MCF 10A (cell line): ENCODE measurements around the gene CECR2. TPM values are rescaled to one million over a fixed set of nuclear protein-coding genes. Genes with fewer than 3 reads are reported as not detected.

Experiments
- BruUV-seq: library from RNA; stranded (reverse); fragments of 400-500 nt; replicated peaks from 2 replicates; lab custom pipeline; 2021; lab: Mats Ljungman, UMichigan
- CTCF ChIA-PET: fragments of 300-600 bp; sonication (Branson Sonifier 250); formaldehyde crosslinking; extraction: SDS; loops from one replicate; lab custom pipeline; 2021; ENCODE audit warnings: antibody characterized with exemption, inconsistent platforms; lab: Yijun Ruan, JAX
- POLR2A ChIA-PET: fragments of 300-600, 350-650 bp; sonication (Branson Sonifier 250); formaldehyde crosslinking; extraction: SDS; loops from one replicate; lab custom pipeline; 2020; ENCODE audit warnings: antibody characterized with exemption, inconsistent platforms; lab: Yijun Ruan, JAX
- DNase-seq: peaks from one replicate; pipeline ENCODE4 v3.0.0-alpha.2; 2018; ENCODE audit not compliant: unreplicated experiment
- H3K27ac Mint-ChIP-seq: one replicate; pipeline ENCODE4 v1.8.0; 2022; ENCODE audit warnings: mild to moderate bottlenecking, low read depth, mixed read lengths; ENCODE audit not compliant: unreplicated experiment
- H3K27me3 Mint-ChIP-seq: one replicate; pipeline ENCODE4 v1.8.0; 2022; ENCODE audit warnings: mixed read lengths; ENCODE audit not compliant: insufficient read depth, unreplicated experiment
- H3K36me3 Mint-ChIP-seq: one replicate; pipeline ENCODE4 v1.8.0; 2022; ENCODE audit warnings: mild to moderate bottlenecking, moderate library complexity, mixed read lengths; ENCODE audit not compliant: insufficient read depth, unreplicated experiment
- H3K4me1 Mint-ChIP-seq: one replicate; pipeline ENCODE4 v1.8.0; 2022; ENCODE audit warnings: mixed read lengths; ENCODE audit not compliant: insufficient read depth, unreplicated experiment
- H3K4me3 Mint-ChIP-seq: one replicate; pipeline ENCODE4 v1.8.0; 2022; ENCODE audit warnings: mild to moderate bottlenecking, moderate library complexity, mixed read lengths; ENCODE audit not compliant: unreplicated experiment
- H3K9me3 Mint-ChIP-seq: one replicate; pipeline ENCODE4 v1.8.0; 2022; ENCODE audit warnings: mixed read lengths; ENCODE audit not compliant: unreplicated experiment
- intact Hi-C: fragments of 100-400 bp; cut with micrococcal nuclease; formaldehyde crosslinking; loops from 2 replicates; pipeline ENCODE4 v1.14.1; 2022
- total RNA-seq: library from RNA; stranded (reverse); gene quantifications from 2 replicates; pipeline ENCODE4 v1.2.3, GENCODE V29; 2022
- TF ChIP-seq, protein P1 (sequence below): fragments of 200-600 bp; IDR thresholded peaks from one replicate; pipeline ENCODE4 v1.8.0; 2022; ENCODE audit warnings: antibody characterized with exemption, mild to moderate bottlenecking; ENCODE audit not compliant: unreplicated experiment

The CECR2 gene
- total RNA-seq, 1 experiment from 2014 or later, result not detected

DNA sequence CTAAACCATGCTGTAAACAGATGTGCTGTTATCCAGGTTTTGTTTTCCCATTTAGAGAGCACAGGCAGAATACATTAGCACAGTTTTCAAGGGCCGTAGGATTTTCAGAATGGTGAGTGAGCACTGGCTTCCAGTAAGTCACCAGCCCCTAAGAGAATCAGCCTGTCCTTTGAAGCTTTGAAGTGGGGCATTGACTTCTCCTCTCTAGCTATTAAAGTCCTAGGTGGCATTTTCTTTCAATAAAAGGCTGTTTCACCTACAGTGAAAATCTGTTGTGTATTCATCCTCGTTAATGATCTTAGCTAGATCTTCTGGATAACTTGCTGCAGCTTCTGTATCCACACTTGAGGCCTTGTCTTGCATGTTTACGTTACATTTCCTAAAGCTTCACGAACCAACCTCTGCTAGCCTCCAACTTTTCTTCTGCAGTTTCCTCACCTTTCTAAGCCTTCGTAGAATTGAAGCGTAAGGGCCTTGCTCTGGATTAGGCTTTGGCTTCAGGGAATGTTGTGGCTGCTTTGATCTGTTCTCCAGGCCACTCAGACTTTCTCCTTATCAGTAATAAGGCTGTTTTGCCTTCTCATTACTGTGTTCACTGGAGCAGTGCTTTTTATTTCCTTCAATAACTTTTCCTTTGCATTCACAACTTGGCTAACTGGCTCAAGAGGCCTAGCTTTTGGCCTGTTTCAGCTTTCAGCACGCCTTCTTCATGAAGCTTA is 15.5 kb downstream of the CECR2 start:
- intact Hi-C loops, result no loop called here
- no peak for DNase-seq
- CTCF ChIA-PET, result interaction anchor here (0.6 to 1.2 kb wide), 3 partner anchors 10 to 48 kb away, joined by 3 to 4 read pairs (median 4); no protein-coding TSS in a partner anchor
- Mint-ChIP-seq H3K4me1 (no peaks in the 10 kb centered on the region), H3K27me3 (no peaks in the 10 kb centered on the region), H3K4me3 (no peak overlapping the region), H3K27ac (no peak overlapping the region), H3K36me3 (no peaks in the 10 kb centered on the region), H3K9me3 (peaks cover 14% of the 10 kb centered on the region)
- BruUV-seq, result no TSS peak
- TF ChIP-seq, protein P1, sequence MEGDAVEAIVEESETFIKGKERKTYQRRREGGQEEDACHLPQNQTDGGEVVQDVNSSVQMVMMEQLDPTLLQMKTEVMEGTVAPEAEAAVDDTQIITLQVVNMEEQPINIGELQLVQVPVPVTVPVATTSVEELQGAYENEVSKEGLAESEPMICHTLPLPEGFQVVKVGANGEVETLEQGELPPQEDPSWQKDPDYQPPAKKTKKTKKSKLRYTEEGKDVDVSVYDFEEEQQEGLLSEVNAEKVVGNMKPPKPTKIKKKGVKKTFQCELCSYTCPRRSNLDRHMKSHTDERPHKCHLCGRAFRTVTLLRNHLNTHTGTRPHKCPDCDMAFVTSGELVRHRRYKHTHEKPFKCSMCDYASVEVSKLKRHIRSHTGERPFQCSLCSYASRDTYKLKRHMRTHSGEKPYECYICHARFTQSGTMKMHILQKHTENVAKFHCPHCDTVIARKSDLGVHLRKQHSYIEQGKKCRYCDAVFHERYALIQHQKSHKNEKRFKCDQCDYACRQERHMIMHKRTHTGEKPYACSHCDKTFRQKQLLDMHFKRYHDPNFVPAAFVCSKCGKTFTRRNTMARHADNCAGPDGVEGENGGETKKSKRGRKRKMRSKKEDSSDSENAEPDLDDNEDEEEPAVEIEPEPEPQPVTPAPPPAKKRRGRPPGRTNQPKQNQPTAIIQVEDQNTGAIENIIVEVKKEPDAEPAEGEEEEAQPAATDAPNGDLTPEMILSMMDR, result no peak
- POLR2A ChIA-PET, result no interaction called here

DNA sequence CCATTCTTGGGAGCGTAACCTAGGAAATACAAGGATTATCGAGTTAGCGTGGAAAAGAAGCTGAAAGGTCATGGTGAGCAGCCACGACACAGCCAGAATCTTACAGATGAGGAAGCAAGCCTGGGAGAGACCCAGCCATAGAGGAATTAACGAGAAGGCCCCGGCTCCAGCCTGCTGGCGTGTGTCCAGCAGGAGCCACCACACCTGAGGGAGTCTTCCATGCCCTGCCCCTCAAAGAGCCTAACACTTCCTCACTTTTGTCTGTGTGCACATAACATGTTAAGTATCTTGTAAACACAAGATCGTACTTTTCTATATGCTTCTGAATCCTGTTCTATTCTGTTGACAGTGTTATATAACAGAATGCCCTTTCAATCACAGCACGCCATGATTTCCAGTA is 18.1 kb downstream of the CECR2 start:
- CTCF ChIA-PET, result no interaction called here
- intact Hi-C loops, result no loop called here

DNA sequence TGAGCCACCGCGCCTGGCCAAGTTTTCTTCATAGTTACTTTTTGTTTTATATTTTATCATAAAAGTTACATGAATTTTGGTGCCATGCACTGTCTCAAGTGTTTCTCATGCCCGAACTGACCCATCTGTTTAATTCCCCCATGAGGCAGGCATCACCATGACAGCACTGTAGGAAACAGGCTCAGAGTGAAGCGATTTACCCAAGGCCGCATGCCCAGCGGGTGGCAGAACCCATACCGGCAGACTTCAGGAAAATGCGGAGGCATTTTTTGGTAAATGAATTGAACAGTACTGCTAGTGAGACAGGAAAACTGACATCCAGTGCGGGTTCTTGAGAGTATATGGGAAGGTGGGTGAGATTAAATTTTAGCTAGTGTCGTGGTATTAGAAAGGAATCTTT is 19.0 kb downstream of the CECR2 start:
- intact Hi-C loops, result no loop called here
- no TSS peak for BruUV-seq
- Mint-ChIP-seq H3K36me3 (no peaks in the 10 kb centered on the region), H3K9me3 (peaks cover 14% of the 10 kb centered on the region), H3K27me3 (no peaks in the 10 kb centered on the region), H3K4me1 (no peaks in the 10 kb centered on the region), H3K4me3 (no peak overlapping the region), H3K27ac (no peak overlapping the region)
- no peak for DNase-seq
- POLR2A ChIA-PET, result interaction anchor here (0.6 kb wide), 1 partner anchor 582 kb away, joined by 4 read pairs; no protein-coding TSS in a partner anchor
- CTCF ChIA-PET, result no interaction called here
- TF ChIP-seq, protein P1, result no peak

More for the DNA sequence above, 18.1 kb downstream of the CECR2 start:
- Mint-ChIP-seq H3K36me3 (no peaks in the 10 kb centered on the region), H3K27me3 (no peaks in the 10 kb centered on the region), H3K4me1 (no peaks in the 10 kb centered on the region), H3K9me3 (peaks cover 14% of the 10 kb centered on the region), H3K27ac (no peak overlapping the region), H3K4me3 (no peak overlapping the region)
- POLR2A ChIA-PET, result no interaction called here
- TF ChIP-seq, protein P1, result no peak
- BruUV-seq, result no TSS peak
- no peak for DNase-seq

DNA sequence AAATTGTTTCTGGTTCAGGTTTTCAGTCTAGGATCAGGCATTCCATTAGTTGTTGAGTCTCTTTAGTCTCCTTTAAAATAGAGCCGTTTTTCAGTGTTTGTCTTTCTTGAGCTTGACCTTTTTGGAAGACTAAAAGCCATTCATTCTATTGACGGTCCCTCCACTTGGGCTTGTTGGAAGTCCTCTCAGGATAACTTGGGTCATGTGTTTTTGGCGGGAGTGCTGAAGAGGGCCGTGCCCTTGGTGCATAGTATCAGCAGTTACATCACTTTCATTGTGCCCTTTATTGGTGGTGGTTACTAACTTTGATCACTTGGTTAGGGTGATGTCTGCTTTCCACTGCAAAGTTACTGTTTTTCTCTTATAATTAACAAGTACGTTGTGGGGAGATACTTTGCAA is 20.8 kb downstream of the CECR2 start:
- TF ChIP-seq, protein P1, result no peak
- ChIA-PET POLR2A (no interaction called here), CTCF (no interaction called here)
- Mint-ChIP-seq H3K4me1 (no peaks in the 10 kb centered on the region), H3K27me3 (no peaks in the 10 kb centered on the region), H3K27ac (no peak overlapping the region), H3K4me3 (no peak overlapping the region), H3K36me3 (no peaks in the 10 kb centered on the region), H3K9me3 (peaks cover 11% of the 10 kb centered on the region)
- BruUV-seq, result no TSS peak
- DNase-seq, result no peak
- intact Hi-C loops, result no loop called here
